GM18517 (cell line): ENCODE data around the gene HOXD8.

Source experiments
- ATAC-seq: cut with Tn5 transposase; IDR thresholded peaks from one replicate; pipeline ENCODE4 v1.9.1; 2021; ENCODE audit warnings: mild to moderate bottlenecking, moderate library complexity; ENCODE audit not compliant: unreplicated experiment

HOXD8 gene

GRCh38 chr2:176171351-176172006, 42.0 kb downstream of the HOXD8 start:
- ATAC-seq: no peak

GRCh38 chr2:176172007-176172894, 42.7 kb downstream of the HOXD8 start:
- ATAC-seq: no peak

GRCh38 chr2:176172895-176173566, 43.5 kb downstream of the HOXD8 start:
- ATAC-seq: no peak

GRCh38 chr2:176173567-176174381, 44.3 kb downstream of the HOXD8 start:
- no peak for ATAC-seq

GRCh38 chr2:176174382-176174823, 44.9 kb downstream of the HOXD8 start:
- no peak for ATAC-seq

- ATAC-seq: no peak
These were observed 45.6 kb downstream of the HOXD8 start for GRCh38 chr2:176174824-176175708.

GRCh38 chr2:176175709-176176607, 46.5 kb downstream of the HOXD8 start:
- no peak for ATAC-seq

- no peak for ATAC-seq
These were observed 48.1 kb downstream of the HOXD8 start for GRCh38 chr2:176177580-176178037.

- no peak for ATAC-seq
These were observed 48.7 kb downstream of the HOXD8 start for GRCh38 chr2:176178038-176178756.

- ATAC-seq: no peak
These were observed 49.3 kb downstream of the HOXD8 start for GRCh38 chr2:176178757-176179295.

- no peak for ATAC-seq
These were observed 52.0 kb downstream of the HOXD8 start for GRCh38 chr2:176181551-176181950.
